AG10803 (cell line): ENCODE data around the gene DCTN1.
"Not testable (repeated sequence)": the region's sequence is repeated elsewhere in the genome, so short reads cannot be mapped to it uniquely, and the experiment has no call there.

Experiments
- DNase-seq: peaks from one replicate; pipeline ENCODE4 v3.0.0; 2010; ENCODE audit warnings: low read depth
- H3K4me3 ChIP-seq: 2 replicates; pipeline ENCODE4 v1.5.1; 2011; ENCODE audit warnings: mild to moderate bottlenecking, low read length, control low read depth
- TF ChIP-seq, protein P1 (sequence below): conservative IDR thresholded peaks from 2 replicates; pipeline ENCODE4 v1.5.1; 2011; ENCODE audit warnings: mild to moderate bottlenecking, low read length, control low read depth, inconsistent platforms

The DCTN1 gene

DNA sequence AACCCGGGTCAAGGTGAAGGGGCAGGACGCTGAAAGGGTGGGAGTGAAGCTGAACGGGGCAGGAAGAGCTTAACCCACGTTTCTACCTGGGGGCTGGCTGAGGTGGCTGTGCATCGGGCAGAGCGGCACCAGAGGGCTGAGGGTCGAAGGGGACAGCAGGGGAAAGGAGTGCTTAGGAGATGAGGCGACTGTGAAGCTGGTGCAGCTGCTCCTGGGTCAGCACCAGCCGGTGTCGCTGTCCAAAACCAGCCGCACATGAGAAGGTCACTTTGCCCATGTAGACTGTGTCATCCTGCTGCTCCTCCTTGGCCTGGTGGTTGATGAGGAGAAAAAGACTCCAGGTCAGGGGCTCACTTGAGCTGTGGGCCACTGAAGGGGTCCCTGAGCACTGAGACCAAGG, 18.8 kb downstream of the DCTN1 start:
- TF ChIP-seq, protein P1, sequence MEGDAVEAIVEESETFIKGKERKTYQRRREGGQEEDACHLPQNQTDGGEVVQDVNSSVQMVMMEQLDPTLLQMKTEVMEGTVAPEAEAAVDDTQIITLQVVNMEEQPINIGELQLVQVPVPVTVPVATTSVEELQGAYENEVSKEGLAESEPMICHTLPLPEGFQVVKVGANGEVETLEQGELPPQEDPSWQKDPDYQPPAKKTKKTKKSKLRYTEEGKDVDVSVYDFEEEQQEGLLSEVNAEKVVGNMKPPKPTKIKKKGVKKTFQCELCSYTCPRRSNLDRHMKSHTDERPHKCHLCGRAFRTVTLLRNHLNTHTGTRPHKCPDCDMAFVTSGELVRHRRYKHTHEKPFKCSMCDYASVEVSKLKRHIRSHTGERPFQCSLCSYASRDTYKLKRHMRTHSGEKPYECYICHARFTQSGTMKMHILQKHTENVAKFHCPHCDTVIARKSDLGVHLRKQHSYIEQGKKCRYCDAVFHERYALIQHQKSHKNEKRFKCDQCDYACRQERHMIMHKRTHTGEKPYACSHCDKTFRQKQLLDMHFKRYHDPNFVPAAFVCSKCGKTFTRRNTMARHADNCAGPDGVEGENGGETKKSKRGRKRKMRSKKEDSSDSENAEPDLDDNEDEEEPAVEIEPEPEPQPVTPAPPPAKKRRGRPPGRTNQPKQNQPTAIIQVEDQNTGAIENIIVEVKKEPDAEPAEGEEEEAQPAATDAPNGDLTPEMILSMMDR, result no peak
- DNase-seq, result no peak
- no peak overlapping the region for H3K4me3 ChIP-seq

DNA sequence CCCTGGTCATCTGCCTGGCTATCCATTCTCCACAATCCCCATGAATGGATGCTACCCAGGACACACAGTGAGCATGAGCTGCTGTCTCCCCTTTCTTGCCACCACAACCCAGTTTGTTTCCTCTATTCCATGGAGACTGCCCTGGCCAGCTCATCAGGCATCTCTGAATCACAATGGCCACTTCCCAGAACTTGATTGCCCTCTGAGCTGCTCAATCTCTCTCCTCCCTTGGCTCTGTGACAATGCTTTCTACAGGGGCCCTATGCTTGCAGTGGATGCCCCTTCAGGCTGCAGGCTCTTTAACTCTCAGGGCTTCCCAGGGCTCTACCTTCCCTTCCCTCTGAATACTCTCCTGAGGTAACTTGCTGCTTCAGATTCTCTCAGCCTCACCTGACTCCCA, 22.5 kb downstream of the DCTN1 start:
- peak; percentile 11 for DNase-seq

DNA sequence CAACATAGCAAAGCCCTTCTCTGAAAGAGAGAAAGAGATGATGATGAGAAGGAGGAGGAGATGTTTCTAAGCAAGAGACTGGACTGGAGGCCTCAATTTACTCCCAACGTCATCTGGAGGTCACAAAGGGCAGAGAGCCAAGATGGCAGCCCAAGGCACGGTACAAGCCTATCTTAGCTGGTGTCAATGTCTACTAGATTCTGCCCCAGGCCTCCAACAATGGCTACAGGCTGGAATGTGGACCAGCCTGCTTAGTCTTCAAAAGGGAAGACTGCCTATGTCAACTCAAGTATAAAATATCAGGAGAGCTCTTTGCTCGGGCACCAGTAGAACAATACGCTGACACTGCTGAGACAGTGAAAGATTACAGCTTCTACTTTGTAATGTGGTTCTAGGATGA, 30.2 kb downstream of the DCTN1 start:
- DNase-seq, result no peak
- TF ChIP-seq, protein P1, result no peak
- H3K4me3 ChIP-seq, result no peak overlapping the region

More for the DNA sequence above, 22.5 kb downstream of the DCTN1 start:
- no peak overlapping the region for H3K4me3 ChIP-seq
- TF ChIP-seq, protein P1, result no peak

DNA sequence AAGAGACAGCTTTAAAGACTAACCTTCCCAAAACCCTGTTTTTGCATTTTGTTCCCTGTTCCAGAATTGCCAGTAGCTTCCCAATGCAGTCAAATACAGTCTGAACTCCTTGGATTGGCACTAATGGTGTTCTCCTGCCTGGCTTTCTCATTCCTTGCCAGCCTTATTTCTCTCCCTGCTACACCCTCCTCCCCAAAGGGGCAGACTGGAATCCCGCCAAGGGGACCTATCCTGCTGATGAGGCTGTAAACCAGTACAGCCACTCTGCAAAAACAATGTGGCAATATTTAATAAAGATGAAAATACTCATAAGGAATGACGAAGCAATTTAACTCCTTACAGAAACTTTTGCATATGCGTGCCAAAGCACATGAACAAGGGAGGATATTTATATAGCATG, 32.4 kb downstream of the DCTN1 start:
- DNase-seq, result no peak
- TF ChIP-seq, protein P1, result no peak

DNA sequence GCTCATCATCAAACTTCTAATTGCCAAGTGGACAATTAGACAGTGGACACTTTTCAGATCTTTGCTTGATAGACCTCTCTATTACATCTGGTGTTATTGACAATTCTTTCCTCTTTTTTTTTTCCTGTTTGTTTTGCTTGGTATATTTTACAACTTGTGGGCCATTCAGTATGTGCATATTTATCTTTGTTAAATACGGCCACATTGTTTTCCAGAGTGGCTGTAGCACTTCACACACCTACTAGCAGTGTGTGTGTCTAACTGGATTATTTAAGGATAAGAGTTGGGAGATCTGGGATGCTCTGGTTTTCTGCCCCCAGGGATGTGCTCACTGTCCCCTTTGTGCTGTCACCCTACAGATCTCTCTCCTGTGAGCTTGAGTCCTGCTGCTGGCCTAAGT, 32.8 kb downstream of the DCTN1 start:
- no peak overlapping the region for H3K4me3 ChIP-seq
- TF ChIP-seq, protein P1, result no peak
- no peak for DNase-seq

More for the DNA sequence above, 32.4 kb downstream of the DCTN1 start:
- H3K4me3 ChIP-seq, result no peak overlapping the region

DNA sequence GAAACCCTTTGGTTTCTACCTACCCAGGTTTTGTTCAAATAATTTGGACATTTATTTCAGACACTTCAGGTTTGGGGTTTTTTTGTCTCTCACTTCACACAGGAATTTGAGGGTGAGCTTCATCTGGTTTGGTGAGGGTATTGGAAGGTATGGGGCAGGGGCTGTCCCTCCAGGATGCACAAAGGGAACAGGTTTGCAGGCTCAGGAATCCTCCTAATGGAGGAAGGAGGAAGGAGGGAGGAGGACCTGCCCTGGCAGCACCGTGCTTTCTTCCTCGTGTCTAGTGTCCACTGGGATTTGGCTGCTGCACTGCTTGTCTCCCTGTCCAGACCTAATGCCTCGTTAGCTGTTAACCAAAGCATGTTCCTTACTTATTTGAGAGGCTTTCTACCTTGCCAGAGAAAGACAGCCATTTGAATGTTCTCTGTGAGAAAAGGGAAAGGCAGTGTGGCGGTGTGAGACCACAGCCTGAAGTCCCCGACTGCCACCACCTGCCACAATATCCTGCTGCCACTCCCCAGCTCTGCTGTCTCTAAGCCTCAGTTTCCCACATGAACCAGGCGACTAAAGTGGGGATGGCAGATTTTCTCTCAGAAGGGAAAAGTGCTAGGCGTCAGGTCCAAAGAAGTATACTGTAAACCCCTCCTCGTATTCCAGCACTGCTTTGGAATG, 34.7 kb downstream of the DCTN1 start:
- DNase-seq, result no peak
- TF ChIP-seq, protein P1, result no peak
- H3K4me3 ChIP-seq, result no peak overlapping the region

DNA sequence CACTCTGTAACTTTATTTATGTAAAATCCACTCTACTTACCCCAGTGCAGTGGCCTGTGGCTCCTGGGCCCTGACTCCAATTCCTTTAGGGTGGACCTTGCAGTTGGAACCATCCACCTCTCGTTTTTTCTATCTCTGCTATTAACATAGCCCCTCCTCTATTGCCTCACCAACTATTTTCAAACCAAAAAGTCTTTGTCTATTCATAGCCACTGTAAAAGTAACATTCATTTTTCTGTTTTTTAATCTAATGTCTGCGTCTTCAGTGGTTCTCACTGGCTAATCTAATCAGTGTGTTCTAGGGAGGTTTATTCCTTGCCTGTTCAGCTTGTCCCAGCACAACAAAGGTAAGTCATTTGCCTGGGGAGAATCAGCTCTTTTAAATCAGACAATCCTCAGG, 36.8 kb downstream of the DCTN1 start, which contains the start of gene SLC4A5:
Gene SLC4A5, minus strand, starts transcription at position 101 of the 400 bp plus-strand sequence. CDS start 28,393 bp downstream, outside the sequence.
- no peak for DNase-seq
- no peak within 1 kb of the TSS for H3K4me3 ChIP-seq
- TF ChIP-seq, protein P1, result no peak

DNA sequence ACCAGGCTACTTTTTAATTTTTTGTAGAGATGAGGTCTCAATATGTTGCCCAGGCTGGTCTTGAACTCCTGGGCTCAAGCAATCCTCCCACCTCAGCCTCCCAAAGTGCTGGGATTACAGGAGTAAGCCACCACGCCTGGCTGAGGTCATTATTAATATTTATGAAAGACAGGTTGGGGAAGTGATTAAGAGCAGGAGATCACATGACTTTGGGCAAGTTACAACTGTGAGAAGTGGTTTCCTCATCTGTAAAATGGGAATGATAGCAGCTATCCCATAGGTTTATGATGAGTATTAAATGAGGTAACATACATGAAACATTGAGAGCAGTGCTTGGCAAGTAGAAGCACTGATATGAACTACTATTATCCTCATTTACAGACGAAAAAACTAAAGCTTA, 43.9 kb downstream of the DCTN1 start:
- H3K4me3 ChIP-seq, DNase-seq: not testable (repeated sequence)
